Activated gamma-delta T cell treated with anti-CD3 and anti-CD28 coated beads, Interleukin-2, amount 50 U/mL, for 16 hours (primary cell): Measurements from ENCODE around the gene RNASEL.
"Not testable (repeated sequence)": the region's sequence is repeated elsewhere in the genome, so short reads cannot be mapped to it uniquely, and the experiment has no call there.

Experiments used
- DNase-seq: peaks from one replicate; pipeline ENCODE4 v3.0.0-alpha.2; 2020; ENCODE audit warnings: low read depth

RNASEL gene

DNA sequence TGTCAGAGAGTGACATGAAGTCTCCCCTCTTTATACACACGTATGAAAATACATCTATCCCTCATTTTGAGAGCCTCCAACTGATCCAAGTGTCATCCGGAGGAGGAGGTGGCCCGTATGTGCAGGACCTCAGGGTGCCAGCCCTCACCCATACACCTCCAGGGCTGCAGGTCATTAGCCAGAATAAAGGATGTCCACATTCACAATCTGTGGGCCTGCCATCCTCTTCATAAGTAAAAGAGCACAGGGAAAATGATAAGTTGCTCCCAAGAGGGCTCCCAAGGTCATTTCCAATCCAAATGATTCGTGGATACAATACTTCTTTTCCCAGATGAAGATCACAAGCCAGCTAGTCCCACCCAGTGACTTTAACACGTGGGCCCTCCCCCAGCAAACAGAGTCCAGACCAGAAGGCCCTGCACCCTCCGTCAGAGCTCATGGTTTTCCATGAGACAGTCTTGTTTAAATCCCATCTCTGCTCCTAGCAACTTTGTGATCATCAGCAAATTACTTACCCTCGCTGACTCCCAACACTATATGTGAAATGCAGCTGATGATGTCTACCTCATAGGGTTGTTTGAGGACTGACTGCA, 28.6 kb downstream of the RNASEL start:
- DNase-seq, result no peak

DNA sequence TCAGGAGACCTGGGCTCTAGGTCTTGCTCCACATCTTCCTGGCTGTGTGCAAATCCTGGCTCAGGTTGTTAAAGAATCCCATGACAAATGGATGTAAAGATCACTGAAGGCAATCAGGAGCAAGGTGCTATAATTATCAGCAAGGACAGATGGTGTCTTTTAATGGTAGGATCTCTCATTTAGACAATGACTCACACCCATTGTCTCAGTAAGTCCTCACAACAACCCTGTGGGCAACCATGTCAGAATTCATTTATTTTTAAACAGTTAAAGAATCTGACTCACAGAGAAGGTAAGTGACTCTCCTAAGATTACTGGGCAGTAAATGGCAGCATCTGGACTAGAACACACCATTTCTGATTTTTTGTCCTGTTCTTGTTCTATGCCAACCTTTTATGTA, 32.8 kb downstream of the RNASEL start:
- DNase-seq, result no peak

DNA sequence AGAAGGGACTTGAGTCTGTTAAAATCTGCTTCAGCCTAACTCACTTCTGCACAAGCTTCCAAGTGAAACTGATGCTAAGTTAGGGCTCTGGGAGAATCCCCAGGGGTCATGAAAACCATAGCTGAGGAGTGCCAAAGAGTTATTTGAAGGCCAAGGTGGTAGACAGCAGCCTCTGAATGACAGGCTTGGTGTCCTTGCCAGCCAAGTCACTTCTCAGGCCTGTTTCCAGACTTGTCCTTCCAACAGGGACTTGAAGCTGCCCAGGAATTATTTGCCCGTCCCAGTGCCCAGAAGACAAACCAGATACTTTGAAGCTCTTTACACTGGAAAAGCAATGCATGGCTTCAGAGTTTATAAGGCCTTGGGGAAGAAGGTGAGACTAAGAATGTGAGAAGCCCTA, 33.6 kb downstream of the RNASEL start:
- DNase-seq, result no peak

- no peak for DNase-seq
Observed at GRCh38 chr1:182552527-182552926, 36.5 kb downstream of the RNASEL start.

DNA sequence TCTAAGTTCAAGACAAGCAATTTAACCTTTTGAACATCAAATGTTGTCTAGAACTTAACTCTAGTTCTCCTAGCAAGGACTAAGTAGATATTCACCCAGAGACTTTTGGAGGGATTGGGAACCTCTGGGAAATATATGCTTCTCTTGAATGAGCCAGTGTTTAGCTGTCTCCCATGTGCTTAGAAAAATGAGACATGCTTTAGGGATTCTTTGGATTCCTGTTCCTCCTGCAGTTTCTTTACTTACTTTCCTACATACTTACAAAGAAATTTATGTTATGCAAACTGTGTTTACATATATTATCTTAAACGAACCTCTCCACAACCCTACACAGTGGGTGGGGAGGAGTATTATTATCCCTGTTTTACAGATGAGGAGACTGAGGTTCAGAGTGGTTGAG, 39.2 kb downstream of the RNASEL start:
- no peak for DNase-seq

DNA sequence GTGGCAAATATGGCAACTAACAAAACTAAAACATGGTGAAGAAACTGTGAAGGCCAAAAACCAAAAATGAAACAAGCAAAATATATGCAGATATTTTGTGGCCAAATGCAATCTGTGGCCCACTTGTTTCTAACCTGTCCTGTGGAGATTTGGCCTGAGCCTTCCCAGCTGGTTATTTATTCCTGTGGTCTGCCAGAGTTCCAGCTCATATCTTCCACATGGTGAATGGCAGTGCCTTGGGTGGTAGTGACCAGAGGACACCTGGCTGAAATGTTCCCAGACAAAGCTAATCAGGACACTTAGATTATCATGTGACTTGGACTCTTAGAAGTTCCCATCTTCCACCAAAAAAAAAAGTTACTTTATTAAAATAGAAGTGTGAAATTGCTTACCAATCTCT, 39.7 kb downstream of the RNASEL start:
- DNase-seq, result no peak

GRCh38 chr1:182533896-182534295, 55.2 kb downstream of the RNASEL start:
- DNase-seq, result no peak

GRCh38 chr1:182528206-182528605, 60.9 kb downstream of the RNASEL start:
- DNase-seq, result not testable (repeated sequence)

- no peak for DNase-seq
Observed at GRCh38 chr1:182527680-182528079, 61.4 kb downstream of the RNASEL start.

DNA sequence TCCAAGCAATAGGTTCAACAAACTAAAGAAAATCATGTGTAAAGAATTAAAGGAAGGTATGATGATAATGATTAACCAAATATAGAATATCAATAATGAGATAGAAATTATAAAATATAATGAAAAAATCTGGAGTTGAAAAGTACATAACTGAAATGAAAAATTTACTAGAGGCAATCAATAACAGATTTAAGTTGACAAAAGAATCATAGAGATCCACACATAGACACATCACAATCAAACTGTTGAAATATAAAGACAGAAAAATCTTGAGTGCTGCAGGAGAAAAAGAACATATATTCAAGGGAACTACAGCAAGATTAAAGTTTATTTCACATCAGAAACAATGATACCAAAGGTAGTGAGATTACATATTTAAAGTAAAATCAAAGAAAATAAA, 63.7 kb downstream of the RNASEL start:
- DNase-seq, result no peak
